SK-N-SH (cell line): Measurements from ENCODE around the gene CCDC178. TPM values are rescaled to one million over a fixed set of nuclear protein-coding genes. Genes with fewer than 3 reads are reported as not detected.
A peak's percentile ranks its signal among the peaks of the same experiment; 100 is the strongest.
"Not testable (repeated sequence)": the region's sequence is repeated elsewhere in the genome, so short reads cannot be mapped to it uniquely, and the experiment has no call there.

ENCODE experiments used
- CTCF ChIA-PET: fragments of 300-600, 350-600 bp; formaldehyde crosslinking; extraction: SDS; loops from one replicate; lab custom pipeline; 2021; lab: Yijun Ruan, JAX
- POLR2A ChIA-PET: fragments of 350-600 bp; sonication (Branson Sonifier 250); formaldehyde crosslinking; extraction: SDS; loops from one replicate; lab custom pipeline; 2020; ENCODE audit warnings: antibody characterized with exemption, inconsistent platforms; lab: Yijun Ruan, JAX
- DNase-seq: peaks from one replicate; pipeline ENCODE4 v3.0.0; 2012
- H2AFZ ChIP-seq: fragments of 200-600 bp; sonication (generic); 2 replicates; pipeline ENCODE4 v1.8.1; 2016; ENCODE audit warnings: antibody characterized with exemption, mild to moderate bottlenecking, low read depth
- H3F3A ChIP-seq: fragments of 200-600 bp; sonication (generic); replicated peaks from 2 replicates; pipeline ENCODE3; 2016; ENCODE audit warnings: antibody characterized with exemption, mild to moderate bottlenecking; ENCODE audit not compliant: insufficient read depth
- H3K27ac ChIP-seq, 2 experiments: fragments of 200-500 bp in 1 of 2; fragments of 200-600 bp in 1 of 2; sonication (Bioruptor generic) in 1 of 2; sonication (generic), shearing (Covaris generic) in 1 of 2; 2 replicates each; pipeline versions ENCODE4 v1.5.1 to v1.6.1; 2014 to 2016; ENCODE audit warnings: low read depth in 2 of 2, inconsistent platforms in 1 of 2, low read length in 1 of 2, mild to moderate bottlenecking in 1 of 2, mixed read lengths in 1 of 2
- H3K27me3 ChIP-seq: fragments of 200-600 bp; sonication (generic), shearing (Covaris generic); 2 replicates; pipeline ENCODE4 v1.6.1; 2016; ENCODE audit warnings: mixed run types; ENCODE audit not compliant: insufficient read depth
- H3K36me3 ChIP-seq, 2 experiments: fragments of 200-500 bp in 1 of 2; fragments of 200-600 bp in 1 of 2; sonication (Bioruptor generic) in 1 of 2; sonication (generic) in 1 of 2; replicated peaks in 1 of 2; 2 replicates each; pipeline versions ENCODE3 to v1.5.1; 2014 to 2016; ENCODE audit warnings: low read length in 1 of 2, mild to moderate bottlenecking in 1 of 2; ENCODE audit not compliant: insufficient read depth in 2 of 2, control insufficient read depth in 1 of 2
- H3K4me1 ChIP-seq, 2 experiments: fragments of 200-500 bp in 1 of 2; fragments of 200-600 bp in 1 of 2; sonication (Bioruptor generic) in 1 of 2; sonication (generic), shearing (Covaris generic) in 1 of 2; 2 replicates each; pipeline versions ENCODE4 v1.5.1 to v1.6.1; 2014 to 2016; ENCODE audit warnings: low read depth in 1 of 2, low read length in 1 of 2, mixed run types in 1 of 2; ENCODE audit not compliant: insufficient read depth in 2 of 2, control insufficient read depth in 1 of 2
- H3K4me2 ChIP-seq: fragments of 200-600 bp; sonication (generic), shearing (Covaris generic); 2 replicates; pipeline ENCODE4 v1.6.1; 2017; ENCODE audit warnings: mixed run types
- H3K4me3 ChIP-seq, 2 experiments: fragments of 200-500 bp in 1 of 2; fragments of 200-600 bp in 1 of 2; sonication (Bioruptor generic) in 1 of 2; sonication (generic), shearing (Covaris generic) in 1 of 2; 2 replicates each; pipeline versions ENCODE4 v1.5.1 to v1.8.1; 2014 to 2016; ENCODE audit warnings: low read depth in 2 of 2, inconsistent platforms in 1 of 2, low read length in 1 of 2, mild to moderate bottlenecking in 1 of 2, mixed read lengths in 1 of 2, moderate library complexity in 1 of 2
- H3K79me2 ChIP-seq: fragments of 200-600 bp; sonication (generic); 2 replicates; pipeline ENCODE4 v1.8.1; 2017; ENCODE audit warnings: mild to moderate bottlenecking; ENCODE audit not compliant: insufficient read depth
- H3K9ac ChIP-seq: fragments of 200-600 bp; sonication (generic); 2 replicates; pipeline ENCODE4 v1.6.1; 2017; ENCODE audit warnings: mixed run types
- H3K9me2 ChIP-seq: fragments of 200-600 bp; sonication (generic); 2 replicates; pipeline ENCODE4 v1.6.1; 2017; ENCODE audit warnings: mixed run types
- H3K9me3 ChIP-seq: fragments of 200-600 bp; sonication (generic); 2 replicates; pipeline ENCODE4 v1.6.1; 2017; ENCODE audit warnings: mixed run types, mild to moderate bottlenecking, moderate library complexity
- H4K20me1 ChIP-seq: fragments of 200-600 bp; sonication (generic); 2 replicates; pipeline ENCODE4 v1.6.1; 2017; ENCODE audit warnings: mild to moderate bottlenecking, mixed run types; ENCODE audit not compliant: insufficient read depth
- CHD2 ChIP-seq: fragments of 150-350 bp; IDR thresholded peaks from 2 replicates; pipeline ENCODE4 v1.6.1; 2018; ENCODE audit warnings: low read length; ENCODE audit not compliant: partially characterized antibody
- EZH2phosphoT487 ChIP-seq: fragments of 200-600 bp; sonication (generic); IDR thresholded peaks from 2 replicates; pipeline ENCODE4 v1.6.1; 2017; ENCODE audit warnings: low read depth, mixed run types, mild to moderate bottlenecking, antibody characterized with exemption, moderate library complexity, borderline replicate concordance
- FOSL2 ChIP-seq: IDR thresholded peaks from 2 replicates; pipeline ENCODE4 v1.4.0; 2012; ENCODE audit warnings: low read depth, mild to moderate bottlenecking, moderate library complexity, borderline replicate concordance
- FOXJ3 ChIP-seq: sonication (generic); formaldehyde crosslinking; IDR thresholded peaks from 2 replicates; pipeline ENCODE4 v1.5.1; 2020; ENCODE audit warnings: mild to moderate bottlenecking, missing genetic modification reagents
- GATA2 ChIP-seq: sonication (generic); formaldehyde crosslinking; IDR thresholded peaks from 2 replicates; pipeline ENCODE4 v1.5.0; 2020; ENCODE audit warnings: mild to moderate bottlenecking, missing genetic modification reagents
- MXI1 ChIP-seq: IDR thresholded peaks from 2 replicates; pipeline ENCODE4 v1.6.1; 2012; ENCODE audit warnings: mild to moderate bottlenecking, low read depth, low read length, improper control_type of control experiment
- POLR2AphosphoS5 ChIP-seq: IDR thresholded peaks from 2 replicates; pipeline ENCODE4 v1.6.1; 2012; ENCODE audit warnings: low read depth, low read length
- RAD21 ChIP-seq: IDR thresholded peaks from 2 replicates; pipeline ENCODE4 v1.6.1; 2012; ENCODE audit warnings: mild to moderate bottlenecking, low read length
- RCOR1 ChIP-seq: fragments of 150-350 bp; IDR thresholded peaks from 2 replicates; pipeline ENCODE4 v1.6.1; 2017; ENCODE audit warnings: antibody characterized with exemption, low read length
- SMC3 ChIP-seq: IDR thresholded peaks from 2 replicates; pipeline ENCODE4 v1.6.1; 2012; ENCODE audit warnings: low read depth, low read length, improper control_type of control experiment
- TEAD4 ChIP-seq: IDR thresholded peaks from 2 replicates; pipeline ENCODE4 v1.4.0; 2012; ENCODE audit warnings: mild to moderate bottlenecking, borderline replicate concordance; ENCODE audit not compliant: insufficient read depth
- WGBS: methylation state at CpG from one replicate; pipeline ENCODE4 v1.1.6; 2017; ENCODE audit warnings: low lambda C conversion rate; 5-methylcytosine and 5-hydroxymethylcytosine counted together
- polyA plus RNA-seq, 3 experiments: library from polyadenylated mRNA; depleted of rRNA; stranded (reverse); fragments of >200 nt; gene quantifications; 2 replicates each; pipeline ENCODE4 v1.2.3, GENCODE V29; 2012
- TF ChIP-seq, protein P1 (sequence below): fragments of 150-350 bp; IDR thresholded peaks from 2 replicates; pipeline ENCODE4 v1.6.1; 2016; ENCODE audit warnings: mild to moderate bottlenecking, low read depth, low read length
- TF ChIP-seq, protein P2 (sequence below): IDR thresholded peaks from 2 replicates; pipeline ENCODE4 v1.4.0; 2012; ENCODE audit warnings: low read depth, borderline replicate concordance
- TF ChIP-seq, protein P3 (sequence below): IDR thresholded peaks from 2 replicates; pipeline ENCODE4 v1.4.0; 2012; ENCODE audit warnings: low read depth, borderline replicate concordance
- TF ChIP-seq, protein P4 (sequence below): fragments of 200-600 bp; sonication (generic); IDR thresholded peaks from 2 replicates; pipeline ENCODE4 v1.6.1; 2017; ENCODE audit warnings: antibody characterized with exemption, mild to moderate bottlenecking, moderate library complexity

The CCDC178 gene
- polyA plus RNA-seq, 1 of the 3 experiments (the other 2 are of a cell fraction) = not detected

DNA sequence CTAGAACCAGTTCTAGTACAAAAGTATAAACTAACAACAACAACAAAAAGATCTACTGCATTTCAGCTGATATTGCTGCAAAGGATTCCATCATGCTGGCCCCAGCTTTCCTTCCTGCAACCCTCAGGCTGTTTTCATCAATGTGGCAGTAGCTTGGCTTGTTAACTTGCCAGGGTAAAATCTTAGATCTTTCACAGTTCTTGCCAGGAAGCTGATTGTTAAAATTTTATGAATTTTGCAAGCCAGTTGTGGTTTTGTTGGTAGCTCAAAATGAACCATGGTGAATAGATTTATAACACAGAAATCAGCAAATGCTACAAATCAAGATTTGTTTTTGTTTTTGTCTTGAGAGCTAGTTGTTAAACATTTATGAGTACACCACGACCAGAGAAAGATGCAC lies 19.3 kb downstream of the CCDC178 start:
- no peaks in the 10 kb centered on the region for H4K20me1 ChIP-seq
- H3K36me3 ChIP-seq = no peaks in the 10 kb centered on the region
- H3F3A ChIP-seq = no peaks in the 10 kb centered on the region
- CTCF ChIA-PET = interaction anchor here (0.8 kb wide), 1 partner anchor 155 kb away, joined by 3 read pairs; no protein-coding TSS in a partner anchor
- 3% methylated on average over 1 of the region's 1 CpG for WGBS
- TF ChIP-seq, protein P1, sequence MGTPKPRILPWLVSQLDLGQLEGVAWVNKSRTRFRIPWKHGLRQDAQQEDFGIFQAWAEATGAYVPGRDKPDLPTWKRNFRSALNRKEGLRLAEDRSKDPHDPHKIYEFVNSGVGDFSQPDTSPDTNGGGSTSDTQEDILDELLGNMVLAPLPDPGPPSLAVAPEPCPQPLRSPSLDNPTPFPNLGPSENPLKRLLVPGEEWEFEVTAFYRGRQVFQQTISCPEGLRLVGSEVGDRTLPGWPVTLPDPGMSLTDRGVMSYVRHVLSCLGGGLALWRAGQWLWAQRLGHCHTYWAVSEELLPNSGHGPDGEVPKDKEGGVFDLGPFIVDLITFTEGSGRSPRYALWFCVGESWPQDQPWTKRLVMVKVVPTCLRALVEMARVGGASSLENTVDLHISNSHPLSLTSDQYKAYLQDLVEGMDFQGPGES = no peak
- TF ChIP-seq, protein P2, sequence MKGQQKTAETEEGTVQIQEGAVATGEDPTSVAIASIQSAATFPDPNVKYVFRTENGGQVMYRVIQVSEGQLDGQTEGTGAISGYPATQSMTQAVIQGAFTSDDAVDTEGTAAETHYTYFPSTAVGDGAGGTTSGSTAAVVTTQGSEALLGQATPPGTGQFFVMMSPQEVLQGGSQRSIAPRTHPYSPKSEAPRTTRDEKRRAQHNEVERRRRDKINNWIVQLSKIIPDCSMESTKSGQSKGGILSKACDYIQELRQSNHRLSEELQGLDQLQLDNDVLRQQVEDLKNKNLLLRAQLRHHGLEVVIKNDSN = no peak
- TF ChIP-seq FOXJ3 (CRISPR knock-in tag) = no peak
- no peak for TF ChIP-seq FOSL2
- TF ChIP-seq, protein P3, sequence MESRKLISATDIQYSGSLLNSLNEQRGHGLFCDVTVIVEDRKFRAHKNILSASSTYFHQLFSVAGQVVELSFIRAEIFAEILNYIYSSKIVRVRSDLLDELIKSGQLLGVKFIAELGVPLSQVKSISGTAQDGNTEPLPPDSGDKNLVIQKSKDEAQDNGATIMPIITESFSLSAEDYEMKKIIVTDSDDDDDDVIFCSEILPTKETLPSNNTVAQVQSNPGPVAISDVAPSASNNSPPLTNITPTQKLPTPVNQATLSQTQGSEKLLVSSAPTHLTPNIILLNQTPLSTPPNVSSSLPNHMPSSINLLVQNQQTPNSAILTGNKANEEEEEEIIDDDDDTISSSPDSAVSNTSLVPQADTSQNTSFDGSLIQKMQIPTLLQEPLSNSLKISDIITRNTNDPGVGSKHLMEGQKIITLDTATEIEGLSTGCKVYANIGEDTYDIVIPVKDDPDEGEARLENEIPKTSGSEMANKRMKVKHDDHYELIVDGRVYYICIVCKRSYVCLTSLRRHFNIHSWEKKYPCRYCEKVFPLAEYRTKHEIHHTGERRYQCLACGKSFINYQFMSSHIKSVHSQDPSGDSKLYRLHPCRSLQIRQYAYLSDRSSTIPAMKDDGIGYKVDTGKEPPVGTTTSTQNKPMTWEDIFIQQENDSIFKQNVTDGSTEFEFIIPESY = no peak
- TF ChIP-seq TEAD4 = no peak
- no peak for TF ChIP-seq RCOR1
- no peak for TF ChIP-seq RAD21
- TF ChIP-seq CHD2 = no peak
- no peak for TF ChIP-seq EZH2phosphoT487
- TF ChIP-seq SMC3 = no peak
- TF ChIP-seq MXI1 = no peak
- no peak for TF ChIP-seq GATA2 (CRISPR knock-in tag)
- no peak for TF ChIP-seq POLR2AphosphoS5
- no peaks in the 10 kb centered on the region for H3K9me3 ChIP-seq
- POLR2A ChIA-PET = no interaction called here
- no peak overlapping the region for H3K4me3 ChIP-seq
- H3K27ac ChIP-seq = no peak overlapping the region
- no peaks in the 10 kb centered on the region for H3K9me2 ChIP-seq
- no peaks in the 10 kb centered on the region for H3K27me3 ChIP-seq
- H2AFZ ChIP-seq = no peak overlapping the region
- no peak for DNase-seq
- no peak overlapping the region for H3K9ac ChIP-seq
- no peaks in the 10 kb centered on the region for H3K79me2 ChIP-seq
- H3K4me2 ChIP-seq = no peak overlapping the region
- H3K4me1 ChIP-seq = no peaks in the 10 kb centered on the region

DNA sequence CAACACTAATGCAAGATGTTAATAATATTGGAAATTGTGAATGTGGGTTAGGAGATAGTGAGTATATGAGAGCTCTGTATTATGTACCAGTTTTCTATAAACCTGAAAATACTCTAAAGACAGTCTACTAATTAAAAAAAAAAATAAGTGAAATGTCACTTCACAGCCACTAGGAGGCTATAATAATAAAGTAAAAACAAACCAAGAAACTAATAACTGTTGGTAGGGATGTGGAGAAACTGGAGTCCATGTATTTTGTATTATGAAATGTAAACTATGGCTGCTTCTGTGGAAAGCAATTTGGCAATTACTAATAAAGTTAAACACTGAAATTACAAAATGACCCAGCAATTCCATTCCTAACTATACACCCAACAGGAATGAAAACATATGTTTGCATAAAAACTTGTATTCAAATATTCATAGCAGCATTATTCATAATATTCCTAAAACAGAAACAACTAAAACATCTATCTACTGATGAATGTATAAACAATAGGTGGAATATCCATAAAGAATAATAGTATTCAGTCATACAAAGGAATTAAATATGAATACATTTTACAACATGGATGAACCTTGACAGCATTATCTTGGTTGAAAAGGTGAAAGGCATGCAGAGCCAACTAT lies 36.2 kb downstream of the CCDC178 start:
- H3K27ac ChIP-seq = no peak overlapping the region
- TF ChIP-seq, protein P4, sequence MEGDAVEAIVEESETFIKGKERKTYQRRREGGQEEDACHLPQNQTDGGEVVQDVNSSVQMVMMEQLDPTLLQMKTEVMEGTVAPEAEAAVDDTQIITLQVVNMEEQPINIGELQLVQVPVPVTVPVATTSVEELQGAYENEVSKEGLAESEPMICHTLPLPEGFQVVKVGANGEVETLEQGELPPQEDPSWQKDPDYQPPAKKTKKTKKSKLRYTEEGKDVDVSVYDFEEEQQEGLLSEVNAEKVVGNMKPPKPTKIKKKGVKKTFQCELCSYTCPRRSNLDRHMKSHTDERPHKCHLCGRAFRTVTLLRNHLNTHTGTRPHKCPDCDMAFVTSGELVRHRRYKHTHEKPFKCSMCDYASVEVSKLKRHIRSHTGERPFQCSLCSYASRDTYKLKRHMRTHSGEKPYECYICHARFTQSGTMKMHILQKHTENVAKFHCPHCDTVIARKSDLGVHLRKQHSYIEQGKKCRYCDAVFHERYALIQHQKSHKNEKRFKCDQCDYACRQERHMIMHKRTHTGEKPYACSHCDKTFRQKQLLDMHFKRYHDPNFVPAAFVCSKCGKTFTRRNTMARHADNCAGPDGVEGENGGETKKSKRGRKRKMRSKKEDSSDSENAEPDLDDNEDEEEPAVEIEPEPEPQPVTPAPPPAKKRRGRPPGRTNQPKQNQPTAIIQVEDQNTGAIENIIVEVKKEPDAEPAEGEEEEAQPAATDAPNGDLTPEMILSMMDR = peak; percentile 63
- TF ChIP-seq RAD21 = peak; percentile 22; the same call in 1 of the 2 replicates
- no peak for TF ChIP-seq MXI1
- H3K9me3 ChIP-seq = no peaks in the 10 kb centered on the region
- no peaks in the 10 kb centered on the region for H3F3A ChIP-seq
- H3K4me1 ChIP-seq = no peaks in the 10 kb centered on the region
- H3K36me3 ChIP-seq = no peaks in the 10 kb centered on the region
- H3K4me2 ChIP-seq = no peak overlapping the region
- no peak overlapping the region for H2AFZ ChIP-seq
- DNase-seq = peak; percentile 11
- ChIA-PET CTCF (no interaction called here), POLR2A (no interaction called here)
- no peaks in the 10 kb centered on the region for H4K20me1 ChIP-seq
- no peaks in the 10 kb centered on the region for H3K79me2 ChIP-seq
- H3K27me3 ChIP-seq = no peaks in the 10 kb centered on the region
- H3K9ac ChIP-seq = no peak overlapping the region
- H3K9me2 ChIP-seq = no peaks in the 10 kb centered on the region
- no peak overlapping the region for H3K4me3 ChIP-seq

DNA sequence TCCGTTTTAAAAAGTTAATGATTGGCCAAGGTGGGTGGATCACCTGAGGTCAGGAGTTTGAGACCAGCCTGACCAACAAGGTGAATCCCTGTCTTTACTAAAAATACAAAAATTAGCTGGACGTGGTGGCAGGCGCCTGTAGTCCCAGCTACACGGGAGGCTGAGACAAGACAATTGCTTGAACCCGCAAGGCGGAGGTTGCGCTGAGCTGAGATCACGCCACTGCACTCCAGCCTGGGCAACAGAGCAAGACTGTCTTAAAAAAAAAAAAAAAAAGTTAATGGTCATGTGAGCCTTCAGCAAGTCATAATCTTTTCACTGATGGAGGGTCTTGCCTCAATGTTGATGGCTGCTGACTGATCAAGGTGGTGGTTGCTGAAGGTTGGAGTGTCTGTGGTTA lies 41.6 kb downstream of the CCDC178 start:
- H3K9me2 ChIP-seq, H3K4me2 ChIP-seq, H4K20me1 ChIP-seq, H3K4me3 ChIP-seq, H3K27me3 ChIP-seq, CTCF ChIA-PET, H3K27ac ChIP-seq, H3K9ac ChIP-seq, H3K4me1 ChIP-seq, DNase-seq, H2AFZ ChIP-seq, H3F3A ChIP-seq, POLR2A ChIA-PET, H3K36me3 ChIP-seq, H3K79me2 ChIP-seq, H3K9me3 ChIP-seq: not testable (repeated sequence)
- 53% methylated on average over 8 of the region's 8 CpGs for WGBS
